GM06990 (cell line): Measurements from ENCODE around the gene CRAMP1.

Experiments used
- DNase-seq: peaks from one replicate; pipeline ENCODE4 v3.0.0-alpha.2; 2011; ENCODE audit not compliant: insufficient read length; ENCODE audit errors: extremely low read depth
- H3K27me3 ChIP-seq: replicated peaks from 2 replicates; pipeline ENCODE4 v1.6.0; 2011; ENCODE audit warnings: low read length; ENCODE audit not compliant: control insufficient read depth, insufficient read depth
- H3K36me3 ChIP-seq: 2 replicates; pipeline ENCODE4 v1.5.1; 2011; ENCODE audit warnings: low read length; ENCODE audit not compliant: control insufficient read depth, insufficient read depth
- H3K4me3 ChIP-seq: replicated peaks from 2 replicates; pipeline ENCODE4 v1.5.1; 2011; ENCODE audit warnings: low read depth, mild to moderate bottlenecking, control low read depth, low read length
- TF ChIP-seq, protein P1 (sequence below): IDR thresholded peaks from 2 replicates; pipeline ENCODE4 v1.5.1; 2011; ENCODE audit warnings: low read length, control low read depth, mild to moderate bottlenecking, inconsistent platforms; ENCODE audit not compliant: insufficient read depth, poor library complexity, severe bottlenecking

CRAMP1 gene

DNA sequence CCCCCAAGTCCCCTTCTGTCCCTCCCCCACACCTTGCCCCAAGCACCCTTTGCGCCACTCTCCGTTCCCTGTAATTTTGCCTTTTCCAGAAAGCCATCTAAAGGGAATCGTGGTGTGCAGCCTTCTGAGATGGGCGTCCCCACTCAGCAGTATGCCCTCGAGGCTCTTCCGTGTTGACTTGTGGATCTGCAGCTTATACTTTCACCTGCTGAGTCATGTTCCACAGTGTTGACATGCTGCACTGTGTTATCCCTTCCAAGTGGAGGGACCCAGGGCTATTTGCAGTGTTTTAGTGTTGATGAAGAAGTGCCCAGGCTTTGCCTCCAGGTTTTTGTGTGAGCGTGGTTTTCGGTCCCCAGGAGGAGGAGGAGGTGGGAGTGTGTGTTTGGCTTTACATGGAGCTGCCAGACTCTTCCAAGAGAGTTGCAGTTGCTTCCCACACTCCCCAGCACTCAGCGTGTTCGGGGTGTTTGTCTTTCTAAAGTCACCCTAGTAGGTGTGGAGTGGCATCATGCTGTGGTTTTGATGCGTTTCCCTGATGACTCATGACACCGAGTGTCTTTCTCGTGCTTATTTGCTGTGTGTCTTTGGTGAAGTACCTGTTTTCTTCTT is 33.9 kb downstream of the CRAMP1 start:
- no peak for DNase-seq
- H3K4me3 ChIP-seq = no peak overlapping the region
- no peaks in the 10 kb centered on the region for H3K27me3 ChIP-seq
- H3K36me3 ChIP-seq = peaks cover 18% of the 10 kb centered on the region
- TF ChIP-seq, protein P1, sequence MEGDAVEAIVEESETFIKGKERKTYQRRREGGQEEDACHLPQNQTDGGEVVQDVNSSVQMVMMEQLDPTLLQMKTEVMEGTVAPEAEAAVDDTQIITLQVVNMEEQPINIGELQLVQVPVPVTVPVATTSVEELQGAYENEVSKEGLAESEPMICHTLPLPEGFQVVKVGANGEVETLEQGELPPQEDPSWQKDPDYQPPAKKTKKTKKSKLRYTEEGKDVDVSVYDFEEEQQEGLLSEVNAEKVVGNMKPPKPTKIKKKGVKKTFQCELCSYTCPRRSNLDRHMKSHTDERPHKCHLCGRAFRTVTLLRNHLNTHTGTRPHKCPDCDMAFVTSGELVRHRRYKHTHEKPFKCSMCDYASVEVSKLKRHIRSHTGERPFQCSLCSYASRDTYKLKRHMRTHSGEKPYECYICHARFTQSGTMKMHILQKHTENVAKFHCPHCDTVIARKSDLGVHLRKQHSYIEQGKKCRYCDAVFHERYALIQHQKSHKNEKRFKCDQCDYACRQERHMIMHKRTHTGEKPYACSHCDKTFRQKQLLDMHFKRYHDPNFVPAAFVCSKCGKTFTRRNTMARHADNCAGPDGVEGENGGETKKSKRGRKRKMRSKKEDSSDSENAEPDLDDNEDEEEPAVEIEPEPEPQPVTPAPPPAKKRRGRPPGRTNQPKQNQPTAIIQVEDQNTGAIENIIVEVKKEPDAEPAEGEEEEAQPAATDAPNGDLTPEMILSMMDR = no peak

DNA sequence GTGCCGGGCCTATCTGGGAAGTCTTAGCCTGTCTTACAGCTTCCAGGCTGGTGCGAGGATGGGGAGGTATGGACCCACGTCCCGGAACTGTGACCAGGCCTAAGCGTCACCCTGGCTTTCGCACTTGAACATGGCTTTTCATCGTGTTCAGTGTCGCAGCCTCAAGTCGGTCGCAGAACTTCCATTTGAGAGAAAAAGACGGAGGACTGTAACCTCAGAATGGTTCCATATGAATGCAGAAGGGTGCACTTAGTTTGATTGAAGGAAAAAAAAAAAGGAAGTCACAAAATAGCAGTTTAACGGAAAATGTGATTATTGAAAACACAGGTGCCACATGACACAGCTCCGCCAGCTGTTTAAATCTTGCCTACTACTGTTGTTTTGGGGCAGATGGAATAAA is 35.7 kb downstream of the CRAMP1 start:
- Histone ChIP-seq H3K36me3 (peaks cover 14% of the 10 kb centered on the region), H3K4me3 (no peak overlapping the region), H3K27me3 (no peaks in the 10 kb centered on the region)
- no peak for DNase-seq
- TF ChIP-seq, protein P1 = no peak

DNA sequence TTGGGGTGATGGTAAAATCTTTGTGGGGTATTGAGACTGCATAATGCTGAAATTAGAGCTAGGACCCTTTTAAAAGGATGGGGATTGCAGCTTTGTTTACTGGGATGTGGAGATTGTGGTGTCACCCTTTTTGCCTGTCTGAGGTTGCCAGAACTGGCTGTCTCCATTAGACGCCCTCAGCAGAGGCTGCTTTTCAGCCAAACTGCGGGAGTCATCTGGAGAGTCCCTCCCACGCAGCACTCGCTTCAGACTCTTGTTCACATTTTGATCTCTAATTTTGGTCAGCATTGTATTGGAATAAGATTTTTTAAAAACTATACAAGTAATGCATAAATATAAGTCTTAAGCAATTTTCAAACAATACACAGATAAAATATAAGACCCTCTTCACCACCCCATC is 38.0 kb downstream of the CRAMP1 start:
- no peak overlapping the region for H3K4me3 ChIP-seq
- DNase-seq = no peak
- H3K36me3 ChIP-seq = peaks cover 15% of the 10 kb centered on the region
- no peaks in the 10 kb centered on the region for H3K27me3 ChIP-seq
- TF ChIP-seq, protein P1 = no peak

DNA sequence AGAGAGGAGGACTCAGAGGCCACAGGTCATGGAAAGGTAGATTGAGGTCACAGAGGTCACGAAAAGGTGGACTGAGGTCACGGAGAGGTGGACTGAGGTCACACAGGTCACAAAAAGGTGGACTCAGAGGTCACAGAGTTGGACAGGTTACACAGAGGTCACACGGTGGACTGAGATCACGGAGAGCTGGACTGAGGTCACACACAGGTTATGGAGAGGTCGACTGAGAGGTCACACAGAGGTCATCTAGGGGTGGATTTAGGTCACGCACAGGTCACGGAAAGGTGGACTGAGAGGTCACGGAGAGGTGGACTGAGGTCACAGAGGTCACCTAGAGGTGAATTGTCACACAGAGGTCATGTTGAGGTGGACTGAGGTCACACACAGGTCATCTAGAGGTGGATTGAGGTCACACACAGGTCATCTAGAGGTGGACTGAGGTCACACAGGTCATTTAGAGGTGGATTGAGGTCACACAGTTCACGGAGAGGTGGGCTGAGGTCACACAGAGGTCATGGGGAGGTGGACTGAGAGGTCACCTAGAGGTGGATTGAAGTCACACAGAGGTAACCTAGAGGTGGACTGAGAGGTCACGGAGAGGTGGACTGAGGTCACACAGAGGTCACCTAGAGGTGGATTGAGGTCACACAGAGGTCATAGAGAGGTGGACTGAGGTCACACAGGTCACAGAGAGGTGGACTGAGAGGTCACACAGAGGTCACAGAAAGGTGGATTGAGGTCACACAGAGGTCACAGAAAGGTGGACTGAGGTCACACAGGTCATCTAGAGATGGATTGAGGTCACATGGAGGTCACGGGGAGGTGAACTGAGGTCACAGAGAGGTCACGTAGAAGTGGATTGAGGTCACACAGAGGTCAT is 39.2 kb downstream of the CRAMP1 start:
- Histone ChIP-seq H3K36me3 (peaks cover 19% of the 10 kb centered on the region), H3K27me3 (no peaks in the 10 kb centered on the region), H3K4me3 (no peak overlapping the region)
- TF ChIP-seq, protein P1 = no peak
- no peak for DNase-seq

DNA sequence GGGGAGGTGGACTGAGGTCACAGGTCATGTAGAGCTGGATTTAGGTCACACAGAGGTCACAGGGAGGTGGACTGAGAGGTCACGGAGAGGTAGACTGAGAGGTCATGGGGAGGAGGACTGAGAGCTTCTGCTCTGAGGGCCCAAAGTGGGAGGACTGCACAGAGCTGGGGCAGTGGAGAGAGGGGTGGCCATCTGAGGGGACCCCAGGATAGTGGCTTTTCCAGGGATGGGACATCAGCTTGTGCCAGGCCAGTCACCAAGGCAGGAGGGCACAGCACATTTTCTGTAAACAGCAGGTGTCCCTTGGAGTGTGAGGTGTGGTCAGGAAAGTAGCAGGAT is 39.8 kb downstream of the CRAMP1 start:
- peaks cover 19% of the 10 kb centered on the region for H3K36me3 ChIP-seq

More for the DNA sequence above, 39.8 kb downstream of the CRAMP1 start:
- Histone ChIP-seq H3K4me3 (no peak overlapping the region), H3K27me3 (no peaks in the 10 kb centered on the region)
- no peak for DNase-seq
- TF ChIP-seq, protein P1 = no peak
